Retinal pigment epithelial cell (primary cell): ENCODE measurements around the gene RIPPLY2.
A peak's percentile ranks its signal among the peaks of the same experiment; 100 is the strongest.

Experiments used
- DNase-seq: peaks from one replicate; pipeline ENCODE4 v3.0.0-alpha.2; 2010; ENCODE audit warnings: low read depth
- H3K4me3 ChIP-seq: 2 replicates; pipeline ENCODE4 v1.5.1; 2011; ENCODE audit warnings: mild to moderate bottlenecking, low read length, control low read depth, moderate library complexity
- TF ChIP-seq, protein P1 (sequence below): conservative IDR thresholded peaks from 2 replicates; pipeline ENCODE4 v1.5.1; 2011; ENCODE audit warnings: low read depth, low read length, control low read depth, inconsistent platforms

Gene RIPPLY2

DNA sequence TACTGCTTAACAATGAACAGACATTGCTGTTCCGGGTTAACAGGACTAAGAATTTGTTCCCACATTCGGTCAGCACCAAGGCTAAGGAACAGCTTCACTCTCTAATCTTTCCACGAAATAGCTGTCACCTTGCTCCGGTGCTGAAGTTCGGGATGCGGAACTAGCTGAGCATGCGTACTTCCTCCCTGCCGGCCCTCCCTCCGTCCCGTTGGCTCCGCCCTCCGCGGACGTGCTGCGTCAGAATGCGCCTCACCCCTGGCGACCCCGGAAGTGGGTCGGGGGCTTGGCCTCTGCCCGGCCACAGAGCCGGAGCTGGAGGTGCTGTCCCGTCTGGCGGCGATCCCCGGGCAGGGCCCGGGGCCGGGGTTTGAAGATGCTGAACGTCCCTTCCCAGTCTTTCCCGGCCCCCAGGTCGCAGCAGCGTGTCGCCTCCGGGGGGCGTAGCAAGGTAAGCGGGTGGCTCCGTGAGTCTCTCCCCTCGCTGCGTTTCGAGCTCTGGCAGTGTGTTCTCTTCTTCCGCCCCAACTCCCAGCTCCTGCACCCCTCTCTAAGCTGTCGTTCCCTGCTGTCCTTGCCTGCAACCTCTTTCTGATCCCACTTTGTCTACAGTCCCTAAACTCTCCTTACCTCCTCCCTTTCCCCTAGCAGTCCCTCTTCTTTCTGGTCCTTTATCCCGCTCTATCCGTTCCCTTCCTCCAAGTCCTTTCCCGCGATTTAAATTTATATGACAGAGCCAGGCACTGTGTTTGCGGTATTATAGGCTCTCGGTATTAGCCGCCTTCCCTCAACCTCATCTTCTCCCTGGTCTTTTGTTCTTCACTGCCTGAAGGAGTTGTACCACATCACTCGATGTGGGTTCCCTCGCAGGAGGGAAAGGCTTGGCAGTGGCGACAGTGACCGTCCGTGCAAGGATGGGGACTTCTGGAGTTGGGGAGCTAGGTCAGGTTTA is 6.5 kb downstream of the RIPPLY2 start, which contains the start of gene CYB5R4:
Gene CYB5R4, plus strand, starts transcription at position 280 of the 949 bp plus-strand sequence. Its CDS starts 94 bp downstream, at position 374.
- DNase-seq = peak; percentile 90
- peak within 1 kb of the TSS; percentile 96 for H3K4me3 ChIP-seq
- TF ChIP-seq, protein P1, sequence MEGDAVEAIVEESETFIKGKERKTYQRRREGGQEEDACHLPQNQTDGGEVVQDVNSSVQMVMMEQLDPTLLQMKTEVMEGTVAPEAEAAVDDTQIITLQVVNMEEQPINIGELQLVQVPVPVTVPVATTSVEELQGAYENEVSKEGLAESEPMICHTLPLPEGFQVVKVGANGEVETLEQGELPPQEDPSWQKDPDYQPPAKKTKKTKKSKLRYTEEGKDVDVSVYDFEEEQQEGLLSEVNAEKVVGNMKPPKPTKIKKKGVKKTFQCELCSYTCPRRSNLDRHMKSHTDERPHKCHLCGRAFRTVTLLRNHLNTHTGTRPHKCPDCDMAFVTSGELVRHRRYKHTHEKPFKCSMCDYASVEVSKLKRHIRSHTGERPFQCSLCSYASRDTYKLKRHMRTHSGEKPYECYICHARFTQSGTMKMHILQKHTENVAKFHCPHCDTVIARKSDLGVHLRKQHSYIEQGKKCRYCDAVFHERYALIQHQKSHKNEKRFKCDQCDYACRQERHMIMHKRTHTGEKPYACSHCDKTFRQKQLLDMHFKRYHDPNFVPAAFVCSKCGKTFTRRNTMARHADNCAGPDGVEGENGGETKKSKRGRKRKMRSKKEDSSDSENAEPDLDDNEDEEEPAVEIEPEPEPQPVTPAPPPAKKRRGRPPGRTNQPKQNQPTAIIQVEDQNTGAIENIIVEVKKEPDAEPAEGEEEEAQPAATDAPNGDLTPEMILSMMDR = peak; percentile 50

DNA sequence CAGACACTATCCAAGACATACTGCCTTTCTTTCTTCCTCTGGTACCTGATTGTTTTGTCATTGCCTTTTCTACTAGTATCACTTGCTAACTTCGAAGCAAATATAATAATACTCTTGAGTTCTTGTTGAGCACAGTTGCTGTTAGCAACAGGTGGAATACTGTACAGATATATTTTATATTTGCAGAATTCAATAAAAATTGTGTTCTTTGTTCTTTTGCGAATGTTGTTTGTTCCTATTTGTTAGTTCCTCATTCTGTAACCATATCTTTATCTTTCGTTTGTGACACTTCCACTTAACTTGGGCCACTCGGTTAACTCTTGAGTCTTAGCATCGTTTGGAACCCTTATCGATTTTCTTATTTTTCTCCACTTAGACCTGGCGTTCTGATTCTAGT is 7.2 kb downstream of the RIPPLY2 start:
- TF ChIP-seq, protein P1 = no peak
- DNase-seq = no peak
- peak overlapping the region; percentile 96 for H3K4me3 ChIP-seq

DNA sequence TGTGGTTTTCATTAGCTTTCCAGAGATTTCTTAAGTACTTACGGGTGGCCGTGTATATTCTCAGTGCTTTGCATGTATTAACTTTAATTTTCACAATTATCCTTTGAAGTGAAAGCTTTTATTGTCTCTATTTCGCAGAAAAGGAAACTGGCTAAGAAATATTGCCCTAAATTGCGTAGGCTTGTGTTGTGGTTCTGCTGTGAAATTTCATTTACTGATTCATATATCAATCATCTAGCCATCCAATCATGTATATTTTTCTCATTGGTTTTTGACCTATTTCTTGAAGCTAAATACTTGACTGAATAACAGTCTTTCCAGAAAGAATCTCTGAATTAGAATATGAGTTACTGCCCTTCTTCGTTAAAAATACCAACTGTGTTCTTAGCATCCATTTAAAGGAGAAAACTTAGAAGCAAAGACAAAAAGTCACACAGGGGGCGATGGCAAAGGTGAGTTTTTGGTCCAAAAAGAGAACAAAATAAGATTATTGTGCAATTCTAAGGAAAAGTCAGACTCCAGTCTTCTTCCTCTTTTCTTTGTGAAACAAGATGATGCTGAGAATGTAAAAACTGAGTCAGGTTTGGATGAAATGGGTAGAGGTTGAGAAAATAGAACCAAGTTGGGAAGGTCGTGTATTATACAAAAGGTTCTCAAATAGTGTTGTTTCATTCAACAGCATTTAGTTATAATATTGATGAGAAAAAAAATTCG is 7.8 kb downstream of the RIPPLY2 start:
- TF ChIP-seq, protein P1 = no peak
- no peak for DNase-seq
- H3K4me3 ChIP-seq = no peak overlapping the region

DNA sequence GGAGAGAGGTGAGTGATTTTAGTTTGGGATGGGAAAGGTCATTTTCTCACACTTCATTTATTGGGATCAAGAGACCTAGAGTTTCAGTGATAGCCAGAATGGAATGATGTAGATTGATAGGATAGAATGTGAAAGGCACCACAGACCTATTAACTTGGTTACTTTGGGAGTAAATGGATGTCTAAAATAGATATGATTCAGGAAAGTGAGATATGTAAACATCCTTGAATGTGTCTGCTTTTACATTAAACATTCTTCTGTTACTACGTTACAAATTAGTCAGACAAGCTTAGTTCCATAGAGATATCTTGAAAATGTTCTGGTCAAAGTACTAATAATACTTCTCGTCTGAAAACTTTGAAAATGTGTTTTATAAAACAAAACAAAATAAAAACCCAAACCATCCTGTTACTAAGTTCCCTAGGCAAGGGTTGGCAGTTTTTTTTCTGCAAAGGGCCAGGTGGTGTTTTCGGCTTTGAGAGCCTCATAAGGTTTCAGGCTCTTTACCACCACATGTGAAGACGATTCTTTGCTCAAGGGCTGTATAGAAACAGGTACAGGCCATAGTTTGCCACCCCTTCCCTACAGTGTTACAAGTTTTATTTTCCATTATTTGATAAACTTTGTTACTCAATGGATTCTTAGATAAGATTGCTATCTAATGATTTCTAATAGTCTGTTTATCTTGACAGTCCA is 9.8 kb downstream of the RIPPLY2 start:
- DNase-seq = no peak
- H3K4me3 ChIP-seq = no peak overlapping the region
- TF ChIP-seq, protein P1 = no peak

DNA sequence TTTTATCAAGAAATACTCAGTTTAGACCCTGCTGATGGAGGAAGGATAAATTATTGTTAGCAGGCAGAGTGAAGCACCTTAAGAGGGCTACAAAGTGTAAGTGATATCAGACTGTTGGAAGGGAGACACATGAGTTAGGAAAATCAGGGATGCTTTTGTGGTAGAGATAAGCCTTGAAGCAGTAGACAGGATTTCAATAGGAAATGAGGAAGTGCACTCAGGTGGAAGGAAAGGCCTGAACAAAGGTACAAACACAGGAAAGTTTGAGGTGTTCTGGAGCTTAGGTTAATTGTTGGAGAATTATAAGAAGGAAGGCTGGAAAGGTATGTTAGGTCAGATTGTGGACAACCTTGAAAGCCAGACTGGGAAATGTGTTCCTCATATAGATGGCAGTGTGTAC is 13.9 kb downstream of the RIPPLY2 start:
- H3K4me3 ChIP-seq = no peak overlapping the region
- DNase-seq = no peak
- TF ChIP-seq, protein P1 = no peak

DNA sequence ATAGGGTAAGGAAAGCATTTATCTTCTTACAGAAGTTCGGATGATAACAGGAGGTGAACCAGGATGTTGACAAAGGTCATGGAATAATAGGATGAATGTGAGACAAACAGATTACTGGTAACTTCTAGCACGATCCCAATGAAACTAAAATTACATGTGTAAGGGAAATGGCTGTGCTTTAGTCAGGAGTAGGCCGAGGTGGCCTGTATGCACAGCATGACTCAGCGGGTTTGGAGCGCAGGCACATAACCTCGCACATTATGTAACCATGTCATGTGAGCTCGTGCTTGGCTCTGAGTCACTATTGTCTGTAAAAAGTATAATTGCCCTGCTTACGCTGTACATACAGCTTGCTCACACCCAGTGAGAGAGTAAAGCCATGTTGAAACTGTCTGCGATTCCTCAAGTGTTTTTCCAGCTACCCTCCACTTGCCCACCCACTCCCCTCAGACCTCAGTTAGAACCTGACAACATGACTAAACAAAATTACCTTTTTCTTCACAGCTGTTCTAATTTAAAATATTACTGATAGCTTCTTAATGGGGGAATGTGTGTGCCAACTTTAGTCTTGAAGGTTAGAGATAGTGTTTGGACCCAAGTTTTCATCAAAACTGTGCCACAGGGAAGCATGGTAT is 14.5 kb downstream of the RIPPLY2 start:
- TF ChIP-seq, protein P1 = no peak
- peak; percentile 54 for DNase-seq
- H3K4me3 ChIP-seq = no peak overlapping the region
